Activated CD4-positive, alpha-beta T cell treated with anti-CD3 and anti-CD28 coated beads, Interleukin-10, Interleukin-2, amounts not matched to agents 100 ng/mL and 50 ng/mL, durations not matched to agents 16 hours and 8 hours (primary cell): Measurements from ENCODE around the gene PM20D2.

Experiments used
- DNase-seq: peaks from one replicate; pipeline ENCODE4 v3.0.0-alpha.2; 2020

The PM20D2 gene

GRCh38 chr6:89208551-89208950 lies 62.7 kb downstream of the PM20D2 start:
- no peak for DNase-seq

- no peak for DNase-seq
Observed at GRCh38 chr6:89209457-89209856, 63.6 kb downstream of the PM20D2 start.

- DNase-seq, result no peak
Observed at GRCh38 chr6:89212472-89212871, 66.6 kb downstream of the PM20D2 start.

- no peak for DNase-seq
Observed at GRCh38 chr6:89214197-89214596, 68.3 kb downstream of the PM20D2 start.
